Tibial artery (tissue), 4 donors: ENCODE data around the gene SKOR2.

Experiments used
- DNase-seq, 2 donors: peaks; one replicate each; pipeline ENCODE4 v3.0.0-alpha.2; 2019
- H3K27ac ChIP-seq, 2 donors: fragments of 200-600 bp; sonication (generic) in 1 of 2; 1 replicate in 1 of 2; 2 replicates in 1 of 2; pipeline ENCODE4 v1.5.1; 2018 to 2019; ENCODE audit warnings: mild to moderate bottlenecking in 1 of 2
- H3K27me3 ChIP-seq, 2 donors: fragments of 200-600 bp; sonication (generic) in 1 of 2; one replicate each; pipeline versions ENCODE4 v1.5.1 to v1.6.0; 2016 to 2019
- H3K36me3 ChIP-seq, 3 donors: fragments of 200-600 bp; sonication (generic) in 2 of 3; one replicate each; pipeline ENCODE4 v1.5.1; 2016 to 2019; ENCODE audit warnings: mild to moderate bottlenecking in 2 of 3
- H3K4me1 ChIP-seq, 4 donors: fragments of 200-600 bp; sonication (generic) in 2 of 4; 1 replicate in 3 of 4; 2 replicates in 1 of 4; pipeline ENCODE4 v1.5.1; 2016 to 2019
- H3K4me3 ChIP-seq, 2 donors: fragments of 200-600 bp; sonication (generic) in 1 of 2; 1 replicate in 1 of 2; 2 replicates in 1 of 2; pipeline ENCODE4 v1.5.1; 2018 to 2019; ENCODE audit warnings: mild to moderate bottlenecking in 2 of 2
- H3K9me3 ChIP-seq, 3 donors: fragments of 200-600 bp; sonication (generic) in 1 of 3; one replicate each; pipeline ENCODE4 v1.5.1; 2016 to 2019
- CTCF ChIP-seq, 2 experiments: fragments of 200-600 bp in 1 of 2; fragments of 450-650 bp in 1 of 2; IDR thresholded peaks; one replicate each; pipeline ENCODE4 v1.5.1; 2017 to 2019; ENCODE audit warnings: antibody characterized with exemption in 2 of 2, mild to moderate bottlenecking in 1 of 2, moderate library complexity in 1 of 2
- intact Hi-C: fragments of 100-400 bp; cut with DNase I; formaldehyde crosslinking; loops from one replicate; pipeline ENCODE4 v1.15.0; 2023; ENCODE audit warnings: low total_unique reads

The SKOR2 gene

GRCh38 chr18:47262301-47263149 lies 11.1 kb upstream of the SKOR2 start:
- TF ChIP-seq CTCF (IDR thresholded peaks at IDR 0.05), result no peak
- H3K27me3 ChIP-seq, result peaks cover 4 to 75% of the 10 kb centered on the region in 2 donors
- peak overlapping the region in 1 of 2 donors; percentile 23 for H3K4me3 ChIP-seq
- DNase-seq, result no peak
- H3K9me3 ChIP-seq, result peaks cover 0 to 17% (median 10%) of the 10 kb centered on the region in 3 donors
- intact Hi-C loops, result no loop called here
- peaks cover 0 to 25% (median 17%) of the 10 kb centered on the region in 4 donors for H3K4me1 ChIP-seq
- no peaks in the 10 kb centered on the region for H3K36me3 ChIP-seq
- no peak overlapping the region for H3K27ac ChIP-seq

- Histone ChIP-seq H3K9me3 (peaks cover 0 to 17% (median 10%) of the 10 kb centered on the region in 3 donors), H3K36me3 (no peaks in the 10 kb centered on the region), H3K27me3 (peaks cover 4 to 77% of the 10 kb centered on the region in 2 donors), H3K27ac (no peak overlapping the region), H3K4me1 (peaks cover 0 to 25% (median 17%) of the 10 kb centered on the region in 4 donors), H3K4me3 (no peak overlapping the region)
- TF ChIP-seq CTCF (IDR thresholded peaks at IDR 0.05), result no peak
- no peak for DNase-seq
- intact Hi-C loops, result no loop called here
Observed at GRCh38 chr18:47261902-47262300, 10.4 kb upstream of the SKOR2 start.

GRCh38 chr18:47260924-47261701 lies 9.7 kb upstream of the SKOR2 start:
- no peak for DNase-seq
- TF ChIP-seq CTCF (IDR thresholded peaks at IDR 0.05), result no peak
- intact Hi-C loops, result no loop called here
- Histone ChIP-seq H3K27me3 (peaks cover 4 to 80% of the 10 kb centered on the region in 2 donors), H3K36me3 (no peaks in the 10 kb centered on the region), H3K4me1 (peaks cover 0 to 25% (median 17%) of the 10 kb centered on the region in 4 donors), H3K27ac (no peak overlapping the region), H3K4me3 (no peak overlapping the region), H3K9me3 (peaks cover 0 to 17% (median 10%) of the 10 kb centered on the region in 3 donors)

- no peak for DNase-seq
- Histone ChIP-seq H3K27ac (no peak overlapping the region), H3K4me1 (peaks cover 0 to 25% (median 17%) of the 10 kb centered on the region in 4 donors), H3K36me3 (no peaks in the 10 kb centered on the region), H3K27me3 (peaks cover 4 to 78% of the 10 kb centered on the region in 2 donors), H3K9me3 (peaks cover 0 to 17% (median 10%) of the 10 kb centered on the region in 3 donors), H3K4me3 (no peak overlapping the region)
- intact Hi-C loops, result no loop called here
- no peak for TF ChIP-seq CTCF (IDR thresholded peaks at IDR 0.05)
Observed at GRCh38 chr18:47260120-47260923, 8.9 kb upstream of the SKOR2 start.

GRCh38 chr18:47254341-47254939 lies 3.0 kb upstream of the SKOR2 start:
- H3K27ac ChIP-seq, result no peak overlapping the region
- intact Hi-C loops, result no loop called here
- peaks cover 0 to 12% (median 2%) of the 10 kb centered on the region in 4 donors for H3K4me1 ChIP-seq
- peaks cover 0 to 87% of the 10 kb centered on the region in 2 donors for H3K27me3 ChIP-seq
- no peak overlapping the region for H3K4me3 ChIP-seq
- no peak for TF ChIP-seq CTCF (IDR thresholded peaks at IDR 0.05)
- no peak for DNase-seq
- H3K36me3 ChIP-seq, result no peaks in the 10 kb centered on the region
- peaks cover 0 to 5% (median 0%) of the 10 kb centered on the region in 3 donors for H3K9me3 ChIP-seq
